ENCODE data around the gene CRB3. TPM values are rescaled to one million over a fixed set of nuclear protein-coding genes. Genes with fewer than 3 reads are reported as not detected.

The CRB3 gene
- total and polyA plus RNA-seq, 2 of the 4 experiments (the other 2 are of a cell fraction): not detected

GRCh38 chr19:6415591-6416190 is 48.4 kb upstream of the CRB3 start:
- Histone ChIP-seq H3K27me3 (ENCODE audit: control insufficient read depth, insufficient read depth, low read length) (no peaks in the 10 kb centered on the region), H3K9ac (ENCODE audit: low read depth, low read length) (no peak overlapping the region), H3K4me1 (ENCODE audit: control insufficient read depth, insufficient read depth, low read length) (no peaks in the 10 kb centered on the region), H3K9me1 (ENCODE audit: insufficient read depth, low read length) (no peaks in the 10 kb centered on the region; the same call in 1 of the 2 replicates), H2AK9ac (replicated peaks; ENCODE audit: low read depth, low read length, poor library complexity) (no peak overlapping the region), H3K9me3 (ENCODE audit: control insufficient read depth, insufficient read depth, low read length) (no peaks in the 10 kb centered on the region), H2AK5ac (ENCODE audit: low read depth, low read length) (no peak overlapping the region), H3K36me3 (ENCODE audit: control insufficient read depth, insufficient read depth, low read length) (peaks cover 72% of the 10 kb centered on the region), H4K8ac (ENCODE audit: low read depth in 2 of 2, low read length in 2 of 2) (no peak overlapping the region), H2BK5ac (ENCODE audit: low read depth, low read length, poor library complexity, severe bottlenecking) (no peak overlapping the region), H2BK15ac (ENCODE audit: low read depth, low read length) (no peak overlapping the region), H3K27ac (ENCODE audit: insufficient read depth, low read length) (no peak overlapping the region), H3K23ac (ENCODE audit: low read depth, low read length) (no peak overlapping the region), H4K91ac (ENCODE audit: insufficient read depth, low read depth, low read length) (no peak overlapping the region), H3K4me2 (ENCODE audit: low read depth, low read length) (no peak overlapping the region), H3K79me1 (ENCODE audit: low read depth in 1 of 2, low read length in 2 of 2) (peaks cover 0 to 29% of the 10 kb centered on the region in 2 experiments; a peak in 2 of 4 replicates), H3K18ac (ENCODE audit: low read depth, low read length) (no peak overlapping the region), H4K5ac (ENCODE audit: low read depth, low read length) (no peak overlapping the region), H2BK20ac (ENCODE audit: low read depth, low read length) (no peak overlapping the region), H3K4me3 (ENCODE audit: insufficient read depth, low read depth, low read length) (no peak overlapping the region), H3K56ac (ENCODE audit: extremely low read depth, insufficient read depth, low read length) (no peak overlapping the region), H2BK120ac (ENCODE audit: low read depth, low read length) (no peak overlapping the region), H3K4ac (ENCODE audit: low read depth, low read length) (no peak overlapping the region), H2AFZ (replicated peaks; ENCODE audit: low read length, poor library complexity) (no peak overlapping the region), H3K14ac (replicated peaks; ENCODE audit: low read depth, low read length) (no peak overlapping the region), H4K20me1 (ENCODE audit: insufficient read depth, low read length) (peaks cover 35% of the 10 kb centered on the region)
- ATAC-seq (ENCODE audit: low read depth) (no peak), DNase-seq (no peak)
- POLR2A ChIA-PET (ENCODE audit: unreplicated experiment): no interaction called here
- intact Hi-C loops (cut with micrococcal nuclease) (loop anchor here (10.0 kb wide), 1 partner anchor 371 kb away; no protein-coding TSS in a partner anchor), dilution Hi-C loops (cut with HindIII; ENCODE audit: low sequenced_read_pairs, unreplicated experiment) (no loop called here), in situ Hi-C loops (cut with MboI; ENCODE audit: low sequenced_read_pairs) (no loop called here)
- BruUV-seq (replicated peaks): no TSS peak
- CTCF ChIA-PET: no interaction called here
- no peak for TF ChIP-seq FOS (IDR thresholded peaks at IDR 0.05; ENCODE audit: low read depth, low read length)
- no peak for TF ChIP-seq CTCF (conservative IDR thresholded peaks at IDR 0.05; ENCODE audit: low read depth, low read length)
- no peak for TF ChIP-seq POLR2A (IDR thresholded peaks at IDR 0.05; ENCODE audit: low read depth, low read length)
- TF ChIP-seq USF2 (IDR thresholded peaks at IDR 0.05; ENCODE audit: low read depth, low read length): no peak
- TF ChIP-seq MAFK (IDR thresholded peaks at IDR 0.05; ENCODE audit: low read depth, low read length): no peak
- TF ChIP-seq MXI1 (IDR thresholded peaks at IDR 0.05; ENCODE audit: borderline replicate concordance, low read depth, low read length): no peak
- TF ChIP-seq CHD1 (IDR thresholded peaks at IDR 0.05; ENCODE audit: low read depth, low read length): no peak
- TF ChIP-seq SMC3 (IDR thresholded peaks at IDR 0.05; ENCODE audit: low read depth, low read length): no peak
- TF ChIP-seq RCOR1 (IDR thresholded peaks at IDR 0.05; ENCODE audit: insufficient replicate concordance, low read length): no peak
- no peak for TF ChIP-seq NFE2L2 (IDR thresholded peaks at IDR 0.05; ENCODE audit: low read depth, low read length)
- no peak for TF ChIP-seq RAD21 (IDR thresholded peaks at IDR 0.05; ENCODE audit: low read length)
- no peak for TF ChIP-seq MAZ (IDR thresholded peaks at IDR 0.05; ENCODE audit: borderline replicate concordance, low read depth, low read length)
- no peak for TF ChIP-seq ELK1 (IDR thresholded peaks at IDR 0.05; ENCODE audit: borderline replicate concordance, low read depth, low read length)
- no peak for TF ChIP-seq BHLHE40 (IDR thresholded peaks at IDR 0.05; ENCODE audit: low read depth, low read length)
- TF ChIP-seq RFX5 (IDR thresholded peaks at IDR 0.05; ENCODE audit: low read depth, low read length): no peak
- TF ChIP-seq CEBPB (IDR thresholded peaks at IDR 0.05; ENCODE audit: low read depth, low read length): no peak
- WGBS, 2 experiments (ENCODE audit: extremely low coverage in 2 of 2, insufficient read length in 1 of 2): 98% methylated on average over 8 of the region's 32 CpGs; no CpG with 5 or more reads in 1 of the 2 experiments
